Measurements from ENCODE around the gene UVRAG.

DNA sequence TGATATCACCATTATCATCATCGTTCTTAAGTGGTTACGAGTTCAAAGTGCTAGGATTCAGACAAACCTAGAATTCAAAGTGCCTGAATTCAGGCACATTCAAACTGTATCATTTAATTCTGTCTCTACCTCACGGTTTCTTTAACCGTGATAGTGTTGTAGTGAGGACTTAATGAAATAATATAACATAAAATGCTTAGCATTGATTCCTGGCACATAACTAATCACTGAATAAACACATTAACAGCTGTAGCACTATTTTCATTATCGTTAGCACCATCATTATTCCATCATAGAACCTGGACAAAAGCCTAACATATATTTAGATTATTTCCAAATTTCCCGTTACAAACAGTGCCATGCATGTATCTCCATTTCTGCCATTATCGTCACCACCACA lies 289.3 kb downstream of the UVRAG start:
- TF ChIP-seq, protein P1, sequence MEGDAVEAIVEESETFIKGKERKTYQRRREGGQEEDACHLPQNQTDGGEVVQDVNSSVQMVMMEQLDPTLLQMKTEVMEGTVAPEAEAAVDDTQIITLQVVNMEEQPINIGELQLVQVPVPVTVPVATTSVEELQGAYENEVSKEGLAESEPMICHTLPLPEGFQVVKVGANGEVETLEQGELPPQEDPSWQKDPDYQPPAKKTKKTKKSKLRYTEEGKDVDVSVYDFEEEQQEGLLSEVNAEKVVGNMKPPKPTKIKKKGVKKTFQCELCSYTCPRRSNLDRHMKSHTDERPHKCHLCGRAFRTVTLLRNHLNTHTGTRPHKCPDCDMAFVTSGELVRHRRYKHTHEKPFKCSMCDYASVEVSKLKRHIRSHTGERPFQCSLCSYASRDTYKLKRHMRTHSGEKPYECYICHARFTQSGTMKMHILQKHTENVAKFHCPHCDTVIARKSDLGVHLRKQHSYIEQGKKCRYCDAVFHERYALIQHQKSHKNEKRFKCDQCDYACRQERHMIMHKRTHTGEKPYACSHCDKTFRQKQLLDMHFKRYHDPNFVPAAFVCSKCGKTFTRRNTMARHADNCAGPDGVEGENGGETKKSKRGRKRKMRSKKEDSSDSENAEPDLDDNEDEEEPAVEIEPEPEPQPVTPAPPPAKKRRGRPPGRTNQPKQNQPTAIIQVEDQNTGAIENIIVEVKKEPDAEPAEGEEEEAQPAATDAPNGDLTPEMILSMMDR (IDR thresholded peaks at IDR 0.05), result no peak
- TF ChIP-seq EZH2 (IDR thresholded peaks at IDR 0.05), result no peak

Data from neural progenitor cell (in vitro differentiated cells).